HG03045 (cell line): ENCODE data around the gene RIMBP3C.
A peak's percentile ranks its signal among the peaks of the same experiment; 100 is the strongest.
"Not testable (repeated sequence)": the region's sequence is repeated elsewhere in the genome, so short reads cannot be mapped to it uniquely, and the experiment has no call there.

Experiments used
- ATAC-seq: cut with Tn5 transposase; IDR thresholded peaks from one replicate; pipeline ENCODE4 v1.9.1; 2021; ENCODE audit warnings: mild to moderate bottlenecking, moderate library complexity; ENCODE audit not compliant: unreplicated experiment

The RIMBP3C gene

DNA sequence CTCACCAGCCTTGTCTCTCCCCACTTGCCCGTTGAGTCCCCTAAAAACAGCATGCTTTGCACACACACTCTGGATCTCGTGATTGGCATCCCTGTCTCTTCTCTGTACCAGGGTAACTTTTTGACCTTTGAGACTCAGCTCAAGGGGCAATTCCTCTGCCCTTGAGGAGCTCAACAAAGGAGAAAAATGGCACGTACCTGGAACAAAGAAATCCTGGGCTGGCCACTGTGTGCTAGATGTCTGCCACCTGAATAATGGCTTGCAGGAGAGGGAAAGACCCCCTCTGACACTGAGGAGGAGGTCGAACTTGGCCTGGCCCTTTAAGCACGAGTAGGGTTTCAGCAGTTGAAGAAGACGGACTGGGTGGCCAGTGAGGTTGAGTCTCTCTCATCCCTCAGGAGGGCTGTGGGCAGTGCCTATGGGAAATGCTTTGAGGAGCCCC, 22.1 kb upstream of the RIMBP3C start:
- no peak for ATAC-seq

DNA sequence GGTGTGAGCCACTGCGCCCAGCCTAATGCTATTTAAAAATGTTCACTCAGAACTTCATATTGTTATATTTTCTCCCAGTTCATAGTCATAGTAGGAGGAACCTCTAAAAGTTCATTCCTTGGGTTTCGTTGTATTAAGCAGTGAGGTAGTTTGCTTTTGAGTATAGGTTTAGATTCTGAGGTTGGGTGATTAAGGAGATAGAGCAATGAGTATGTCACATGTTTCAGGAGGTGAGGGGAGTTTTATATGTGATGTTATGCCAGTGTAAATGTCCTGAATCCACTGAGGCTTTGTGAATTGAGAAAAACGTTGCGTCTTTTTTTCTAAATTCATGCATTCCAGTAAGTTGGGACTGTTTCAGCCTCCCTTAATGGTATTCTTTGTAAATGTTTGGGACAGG, 20.4 kb upstream of the RIMBP3C start:
- no peak for ATAC-seq

DNA sequence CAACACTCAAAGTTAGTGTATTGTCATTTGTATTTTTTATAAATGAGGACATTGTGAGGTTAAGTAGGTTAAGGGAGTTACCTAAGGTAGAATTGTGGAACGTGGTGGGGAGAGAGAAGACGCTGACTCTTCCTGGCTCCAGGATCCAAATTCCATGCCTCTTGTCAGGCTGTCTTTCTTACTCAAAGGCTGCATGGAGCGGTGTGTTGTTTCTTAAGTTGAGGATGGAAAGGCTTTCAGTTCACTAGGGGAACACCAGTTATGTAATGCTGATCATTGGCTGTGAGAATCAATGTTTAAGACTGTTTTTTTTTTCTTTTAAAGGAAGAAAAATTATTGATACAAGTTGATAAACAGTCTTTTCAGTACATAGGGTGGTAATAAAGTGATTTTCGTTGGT, 19.1 kb upstream of the RIMBP3C start:
- no peak for ATAC-seq

DNA sequence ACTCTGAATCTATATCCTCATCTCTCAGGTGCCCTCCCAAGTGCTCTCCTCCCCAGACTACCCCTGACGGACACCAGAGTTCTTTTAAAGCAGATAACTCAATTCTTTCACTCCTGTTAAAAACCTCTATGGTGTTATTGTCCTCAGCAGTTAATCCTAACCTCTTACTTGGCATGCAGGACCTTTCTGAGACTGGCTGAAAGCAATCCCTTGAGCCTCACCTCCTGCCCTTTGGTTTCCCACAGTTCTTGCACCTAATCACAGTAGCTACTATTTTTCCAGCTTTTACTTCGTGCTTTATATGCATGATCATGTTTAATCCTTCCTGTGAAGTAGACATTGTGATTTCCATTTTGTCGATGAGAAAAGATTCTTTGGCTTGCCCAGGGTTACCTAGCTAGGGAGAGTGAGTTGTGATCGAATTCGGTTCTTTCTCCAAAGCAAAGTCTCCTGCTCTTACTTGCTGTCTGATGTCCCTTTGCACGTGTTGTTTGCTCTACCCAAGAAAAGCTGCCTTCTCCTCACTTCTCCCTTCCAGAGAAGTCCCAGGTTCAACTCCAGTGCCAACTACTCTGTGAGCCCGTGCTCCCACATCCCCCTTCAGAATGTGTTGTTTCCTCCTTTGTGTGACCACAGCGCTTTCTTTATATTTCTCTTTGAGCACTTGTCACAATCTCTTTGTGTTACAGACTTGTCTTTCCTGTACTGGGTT, 18.4 kb upstream of the RIMBP3C start:
- no peak for ATAC-seq

DNA sequence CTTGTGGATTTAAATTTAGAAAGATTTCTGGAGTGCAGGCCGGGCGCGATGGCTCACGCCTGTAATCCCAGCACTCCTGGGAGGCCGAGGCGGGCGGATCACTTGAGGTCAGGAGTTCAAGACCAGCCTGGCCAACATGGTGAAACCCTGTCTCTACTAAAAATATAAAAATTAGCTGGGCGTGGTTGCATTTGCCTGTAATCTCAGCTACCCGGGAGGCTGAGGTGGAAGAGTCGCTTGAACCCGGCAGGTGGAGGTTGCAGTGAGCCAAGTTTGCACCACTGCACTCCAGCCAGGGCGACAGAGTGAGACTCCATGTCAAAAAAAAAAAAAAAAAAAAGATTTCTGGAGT, 17.8 kb upstream of the RIMBP3C start:
- not testable (repeated sequence) for ATAC-seq

DNA sequence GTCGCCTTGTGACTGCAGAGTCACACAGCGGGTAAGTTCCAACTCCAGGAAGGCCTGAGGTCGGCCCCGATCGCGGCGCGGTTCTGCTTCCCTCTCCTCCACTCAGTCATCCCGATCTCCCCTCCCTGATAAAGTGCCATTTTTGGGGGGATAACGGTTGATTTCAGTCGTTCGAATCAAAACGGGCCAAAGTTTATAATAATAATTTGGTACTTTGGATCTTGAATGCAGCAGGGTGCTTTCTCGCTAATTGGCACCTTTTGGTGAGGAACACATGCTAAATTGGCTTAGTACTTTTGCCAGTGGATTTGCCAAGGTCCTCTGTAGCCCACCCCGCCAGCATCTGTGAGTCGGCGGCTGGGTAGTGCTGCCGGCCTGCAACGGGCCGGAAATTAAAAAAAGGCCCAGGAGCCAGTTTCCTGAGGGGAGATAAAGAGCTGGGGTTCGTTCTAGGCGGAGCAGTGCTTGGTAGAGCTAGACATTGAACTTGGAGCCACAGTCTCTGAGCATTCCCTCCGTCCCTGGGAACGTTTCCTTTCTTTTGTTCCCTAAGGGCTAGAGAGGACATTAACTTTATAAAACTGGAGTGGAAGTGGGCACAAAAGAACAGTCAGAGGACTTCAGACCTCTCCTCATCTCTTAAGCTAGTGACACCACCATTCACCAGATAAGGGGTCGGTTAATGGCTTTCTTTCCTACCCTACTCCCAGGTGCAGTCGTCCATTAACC, 17.2 kb upstream of the RIMBP3C start:
- ATAC-seq = no peak

DNA sequence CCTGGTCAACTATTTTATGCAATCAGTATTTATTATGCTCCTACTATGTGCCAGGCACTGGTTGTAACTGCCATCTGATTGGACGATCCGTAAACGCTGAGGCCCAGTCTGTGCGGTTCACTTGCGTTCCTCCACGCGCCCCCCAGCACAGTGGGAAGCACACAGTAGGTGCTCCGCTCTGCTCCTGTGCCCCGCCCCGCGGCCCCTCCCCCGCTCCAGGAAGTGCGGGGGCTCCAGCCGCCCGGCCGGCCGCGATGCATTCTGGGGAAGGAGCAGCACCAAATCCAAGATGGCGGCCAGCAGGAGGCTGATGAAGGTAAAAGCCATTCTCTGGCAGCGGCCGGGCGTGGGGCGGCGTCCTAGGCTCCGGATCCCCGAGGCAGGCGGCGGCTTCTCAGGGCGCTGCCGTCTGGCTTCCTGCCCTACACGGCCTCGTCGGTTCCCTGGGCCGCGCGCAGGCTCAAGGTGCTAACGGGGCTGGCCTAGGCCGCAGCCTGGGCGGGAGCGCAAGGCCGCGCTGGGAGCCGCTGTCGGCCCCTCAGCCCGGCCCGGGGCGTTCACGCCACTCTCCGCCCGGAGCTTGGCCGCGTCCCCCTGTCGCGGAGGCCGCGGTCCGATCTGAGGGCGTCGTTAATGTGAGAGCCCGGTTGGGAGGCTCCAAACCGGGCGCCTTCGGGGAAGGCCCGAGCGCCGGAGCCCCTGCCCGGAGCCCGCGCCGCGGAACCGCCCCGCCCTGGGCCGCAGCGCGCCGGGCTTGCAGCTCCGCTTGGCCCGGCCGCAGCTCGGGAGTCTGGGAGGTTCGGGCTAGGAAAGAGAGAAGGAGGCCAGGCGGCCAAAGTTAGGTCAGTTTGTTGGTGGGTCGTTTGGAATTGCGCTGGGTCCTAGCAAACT, 16.4 kb upstream of the RIMBP3C start, which contains the start of gene UBE2L3:
Gene UBE2L3, plus strand, starts transcription at position 259 of the 891 bp plus-strand sequence. Its CDS starts 31 bp downstream, at position 290.
- ATAC-seq = peak; percentile 72

DNA sequence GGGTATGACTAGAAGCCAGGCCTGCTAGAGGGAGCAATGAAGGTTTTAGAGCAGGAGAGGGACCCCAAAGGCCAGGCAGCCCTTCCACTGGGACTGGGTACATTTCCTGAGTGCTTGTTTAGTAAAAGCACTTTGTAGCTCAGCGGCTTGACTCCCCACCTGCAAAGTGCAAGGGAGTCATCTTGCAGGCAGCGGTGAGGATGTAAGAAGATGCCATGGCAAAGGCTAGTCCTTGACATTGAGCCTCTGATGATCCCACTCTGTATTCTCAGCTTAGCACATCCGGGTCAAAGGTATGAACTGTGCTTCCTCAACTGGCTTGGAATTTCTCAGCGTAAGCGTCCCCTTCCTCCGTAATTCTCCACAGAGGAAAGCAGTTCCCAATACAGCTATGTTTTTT, 13.2 kb upstream of the RIMBP3C start:
- ATAC-seq = no peak

DNA sequence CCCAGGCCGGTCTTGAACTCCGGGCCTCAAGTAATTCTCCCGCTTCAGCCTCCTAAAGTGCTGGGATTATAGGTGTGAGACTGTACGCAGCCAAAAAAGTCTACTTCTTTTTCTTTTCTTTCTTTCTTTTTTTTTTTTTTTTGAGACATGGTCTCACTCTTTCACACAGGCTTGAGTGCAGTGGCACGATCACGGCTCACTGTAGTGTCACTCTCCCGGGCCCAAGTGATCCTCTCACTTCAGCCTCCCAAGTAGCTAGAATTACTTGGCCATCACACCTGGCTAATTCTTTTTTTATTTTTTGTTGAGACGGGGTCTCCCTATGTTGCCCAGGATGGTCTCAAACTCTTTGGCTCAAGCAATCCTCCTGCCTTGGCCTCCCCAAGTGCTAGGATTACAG, 12.7 kb upstream of the RIMBP3C start:
- no peak for ATAC-seq

DNA sequence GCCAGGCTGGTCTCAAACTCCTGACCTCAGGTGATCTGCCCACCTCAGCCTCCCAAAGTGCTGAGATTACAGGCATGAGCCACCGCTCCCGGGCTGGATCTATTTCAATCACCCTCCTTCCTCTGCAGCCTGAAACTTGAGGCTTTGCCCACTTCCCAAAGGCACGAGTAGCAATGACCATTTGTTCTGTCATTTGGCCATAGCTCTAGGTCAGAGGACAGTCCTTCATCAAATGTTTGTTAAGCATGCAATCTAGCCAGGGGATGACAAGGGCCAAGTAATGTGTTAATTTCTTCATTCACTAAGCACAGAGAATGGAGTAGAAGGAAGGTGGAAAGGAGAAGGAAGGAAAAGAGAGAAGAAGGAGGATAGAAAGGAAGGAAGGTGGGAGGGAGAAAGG, 9.4 kb upstream of the RIMBP3C start:
- ATAC-seq = not testable (repeated sequence)

DNA sequence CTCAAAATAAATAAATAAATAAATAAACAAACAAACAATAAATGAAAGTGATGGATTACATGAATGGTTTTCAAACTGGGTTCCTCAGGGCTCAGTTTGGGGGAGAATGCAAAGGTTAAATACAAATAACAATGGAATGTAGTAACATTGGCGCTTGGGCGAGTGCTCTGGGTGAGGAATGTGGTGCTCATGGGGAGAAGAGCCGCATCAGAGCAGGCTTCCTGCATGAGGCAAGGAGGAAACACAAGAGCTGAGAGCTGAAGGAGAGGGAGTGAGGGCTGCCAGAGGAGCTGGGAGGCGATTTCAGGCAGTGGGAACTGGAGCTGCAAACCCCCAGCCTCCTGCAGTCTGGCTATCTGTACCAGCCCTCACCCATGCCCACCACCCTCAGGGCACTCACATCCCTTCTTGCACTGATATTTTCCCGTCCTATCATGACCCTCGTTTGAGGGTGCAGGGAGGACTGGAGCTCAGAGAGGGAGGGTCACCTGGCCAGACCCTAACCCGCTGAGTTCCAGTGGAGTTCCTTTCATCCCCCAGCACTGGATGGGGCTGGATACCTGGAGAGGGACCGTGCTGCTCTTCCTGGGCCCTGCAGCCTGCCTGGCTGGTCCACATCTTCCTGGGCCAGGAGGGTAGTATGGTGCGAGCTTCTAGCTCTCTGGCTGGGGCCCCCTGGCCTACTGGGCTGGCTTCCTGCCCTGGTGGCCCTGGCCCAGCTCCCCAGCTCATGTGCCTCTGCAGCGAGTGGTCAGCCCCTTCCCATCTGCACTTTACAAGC, 8.3 kb upstream of the RIMBP3C start:
- not testable (repeated sequence) for ATAC-seq

DNA sequence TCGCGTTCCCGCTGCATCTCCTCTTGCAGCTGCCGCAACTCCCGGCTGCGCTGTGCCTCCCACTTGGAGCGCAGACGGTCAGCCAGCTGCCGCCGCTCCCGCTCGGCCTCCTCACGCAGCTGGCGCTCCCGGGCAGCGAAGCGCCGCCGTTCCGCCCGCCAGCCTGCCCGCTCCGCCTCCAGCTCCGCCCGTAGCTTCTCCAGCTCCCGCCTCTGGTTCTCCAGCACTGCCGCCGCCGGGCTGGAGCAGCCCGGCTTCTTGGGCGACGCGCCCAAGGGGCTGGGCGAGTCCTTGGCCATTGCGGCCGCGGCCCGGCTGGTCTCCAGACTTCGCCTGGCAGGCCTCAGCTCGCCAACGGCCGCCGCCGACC, 598 bp downstream of the RIMBP3C start:
- not testable (repeated sequence) for ATAC-seq

DNA sequence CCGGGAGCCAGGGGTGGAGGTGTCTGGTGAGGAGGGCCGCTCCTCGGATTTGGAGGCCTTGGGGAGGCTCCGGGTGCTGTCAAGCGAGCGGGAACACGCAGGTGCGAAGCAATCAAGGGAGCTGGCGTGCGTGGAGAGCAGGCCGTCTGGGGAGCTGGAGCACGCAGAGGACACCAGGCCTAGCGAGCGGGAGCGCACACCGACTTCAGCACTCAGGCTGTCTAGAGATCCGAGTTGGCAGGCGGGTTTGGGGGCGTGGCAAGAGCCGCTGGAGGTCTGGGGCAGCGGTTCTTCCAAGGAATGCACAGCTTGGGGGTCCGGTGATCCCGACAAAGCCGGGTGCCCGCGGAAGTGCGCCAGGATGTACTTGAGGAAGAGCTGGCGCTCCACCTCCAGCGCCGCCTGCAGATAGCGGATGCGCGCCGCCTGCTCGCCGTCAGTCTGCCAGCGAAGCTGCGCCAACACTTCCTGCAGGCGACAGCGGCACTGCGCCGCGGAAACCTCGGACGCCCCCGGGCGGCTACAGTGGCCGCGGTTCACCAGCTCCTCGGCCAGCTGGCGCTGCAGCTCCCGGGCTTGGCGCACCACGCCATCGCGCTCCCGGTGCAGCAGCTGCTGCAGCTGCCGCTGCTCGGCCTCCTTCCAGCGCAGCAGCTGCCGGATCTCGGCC, 1.1 kb downstream of the RIMBP3C start:
- peak; percentile 55 for ATAC-seq

DNA sequence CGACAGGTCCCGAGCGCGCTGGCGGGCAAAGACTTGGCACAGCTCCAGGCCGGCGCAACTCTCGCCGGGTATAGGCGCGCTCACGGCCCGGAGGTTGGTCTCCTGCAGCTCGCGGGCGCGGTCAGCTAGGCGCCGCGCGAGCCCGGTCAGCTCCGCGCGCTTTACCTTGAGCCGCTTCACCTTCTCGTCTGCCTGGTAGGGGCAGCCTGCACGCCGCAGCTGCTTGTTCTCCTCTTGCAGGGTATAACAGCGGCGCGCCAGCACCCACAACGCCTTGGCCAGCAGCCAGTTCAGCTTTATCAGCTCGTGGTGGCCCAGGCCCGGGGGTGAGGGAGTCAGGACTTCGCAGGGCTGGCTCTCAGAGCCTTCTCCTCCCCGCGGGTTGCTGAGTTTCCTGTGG, 1.7 kb downstream of the RIMBP3C start:
- ATAC-seq = peak; percentile 12

DNA sequence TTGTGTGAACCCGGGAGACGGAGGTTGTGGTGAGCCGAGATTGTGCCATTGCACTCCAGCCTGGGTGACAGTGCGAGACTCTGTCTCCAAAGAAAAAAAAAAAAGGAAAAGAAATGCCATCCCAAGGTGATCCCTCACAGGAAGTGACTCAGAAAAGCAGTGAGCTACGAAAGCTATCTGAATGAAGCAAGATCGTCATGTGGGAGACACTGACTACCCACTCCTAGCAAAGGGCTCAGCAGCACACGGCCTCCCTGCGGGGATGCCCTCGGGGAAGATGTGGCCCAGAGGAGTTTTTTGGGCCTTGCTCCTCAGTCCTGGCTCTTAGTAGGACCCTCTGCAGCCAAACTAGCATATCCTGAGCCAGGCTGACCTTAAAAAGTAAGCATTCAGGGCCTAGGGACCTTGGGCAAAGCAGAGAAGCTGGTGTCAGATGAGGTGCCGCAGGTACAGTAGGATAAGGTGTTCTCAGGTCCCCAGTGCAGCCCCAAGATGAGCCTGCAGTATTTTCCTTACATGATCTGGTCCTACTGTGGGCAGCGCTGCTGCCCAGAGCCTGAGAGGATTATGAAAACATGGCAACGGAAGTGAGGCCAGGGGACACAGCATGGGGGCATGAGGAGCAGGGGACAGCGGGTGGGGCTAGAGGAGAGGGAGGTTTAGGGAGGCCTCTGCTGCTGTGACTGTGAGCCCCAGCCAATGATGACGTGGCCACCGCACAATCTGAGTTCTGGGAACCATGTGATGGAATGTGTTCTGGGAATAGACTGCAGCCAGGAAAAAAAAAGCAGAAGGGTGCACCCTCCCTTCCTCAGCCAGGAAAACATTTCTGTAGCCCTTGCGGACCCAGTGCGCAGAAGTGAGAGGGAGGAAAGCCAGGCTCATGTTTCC, 6.6 kb downstream of the RIMBP3C start:
- ATAC-seq = not testable (repeated sequence)

DNA sequence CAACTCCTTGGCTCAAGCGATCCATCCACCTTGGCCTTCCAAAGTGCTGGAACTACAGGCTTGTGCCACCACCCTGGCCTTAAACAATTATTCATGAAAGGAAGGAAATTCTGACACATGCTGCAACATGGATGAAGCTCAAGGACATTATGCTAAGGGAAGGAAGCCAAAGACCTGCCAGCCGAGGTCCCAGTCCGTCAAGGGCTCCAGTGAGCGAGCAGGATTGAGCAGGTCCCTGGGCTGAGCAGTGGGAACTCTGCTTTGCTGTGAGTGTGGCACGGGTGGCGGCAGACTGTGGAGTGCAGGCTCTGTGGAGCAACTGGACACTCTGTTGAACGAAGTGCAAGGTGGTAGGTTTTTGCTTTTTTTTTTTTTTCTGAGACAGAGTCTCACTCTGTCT, 11.4 kb downstream of the RIMBP3C start:
- ATAC-seq = not testable (repeated sequence)

DNA sequence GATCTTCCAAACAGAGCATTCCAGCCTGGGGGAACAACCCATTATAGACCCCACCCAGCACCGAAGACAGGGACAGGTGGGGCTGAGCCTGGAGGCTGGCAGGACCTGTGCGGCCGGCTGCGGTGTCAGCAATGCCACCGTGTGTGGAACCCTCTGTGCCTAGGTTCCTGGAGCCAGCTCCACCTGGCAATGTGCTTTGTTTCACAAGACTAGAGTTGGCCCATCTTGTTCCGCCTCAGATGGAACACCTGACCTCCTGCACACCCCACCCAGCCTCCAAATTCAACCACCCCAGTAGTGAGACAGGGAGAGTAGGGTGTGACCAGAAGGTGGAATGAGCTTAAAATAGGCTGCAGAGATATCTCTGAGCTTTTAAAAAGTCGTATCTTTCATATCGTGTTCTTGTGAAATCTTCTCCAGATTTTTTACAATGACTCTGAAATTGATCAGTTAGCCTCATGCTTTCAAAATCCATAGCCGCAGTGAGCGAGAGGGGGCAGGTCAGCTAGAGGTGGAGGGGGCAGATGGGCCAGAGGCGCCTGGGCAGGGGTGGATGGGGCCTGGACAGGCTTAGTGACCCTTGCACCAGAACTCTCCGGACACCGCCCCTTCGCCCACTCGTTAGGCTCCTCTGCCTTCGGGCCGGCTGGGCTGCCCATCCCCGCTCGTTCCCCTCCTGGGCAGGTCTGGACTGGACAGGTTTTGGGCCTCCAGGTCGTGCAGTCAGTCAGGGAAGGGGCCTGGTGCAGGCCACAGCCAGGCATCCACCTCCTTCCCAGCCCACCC, 18.2 kb downstream of the RIMBP3C start:
- ATAC-seq = not testable (repeated sequence)

DNA sequence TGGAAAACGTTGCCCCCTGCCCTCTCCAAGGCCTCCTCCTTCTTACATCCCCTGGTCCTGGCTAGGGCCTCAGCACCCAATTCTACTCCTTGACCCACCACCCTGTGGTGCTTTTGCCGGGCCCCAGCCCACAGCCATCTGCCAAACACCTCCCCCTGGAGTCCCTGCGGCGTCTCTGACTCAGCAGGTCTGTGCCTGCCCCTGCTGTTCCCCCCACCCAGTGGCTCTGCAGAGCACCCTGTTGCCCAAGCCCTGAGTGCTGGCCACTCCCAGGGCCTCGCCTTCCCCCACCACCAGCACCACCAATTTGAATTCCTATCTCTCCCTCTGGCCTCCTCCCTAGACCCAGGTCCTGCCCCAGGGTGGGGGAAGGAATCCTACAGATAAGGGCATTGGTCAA, 19.7 kb downstream of the RIMBP3C start:
- not testable (repeated sequence) for ATAC-seq
